GM19240 (cell line): ENCODE results near the gene SH3BP4.
"Not testable (repeated sequence)": the region's sequence is repeated elsewhere in the genome, so short reads cannot be mapped to it uniquely, and the experiment has no call there.

Source experiments
- DNase-seq: peaks from one replicate; pipeline ENCODE4 v3.0.0; 2011; ENCODE audit warnings: low spot score; ENCODE audit not compliant: insufficient read length

SH3BP4 gene

GRCh38 chr2:235010117-235010714 is 58.4 kb downstream of the SH3BP4 start:
- no peak for DNase-seq

- no peak for DNase-seq
Observed at GRCh38 chr2:235011607-235011928, 59.8 kb downstream of the SH3BP4 start.

- no peak for DNase-seq
Observed at GRCh38 chr2:235011929-235012631, 60.3 kb downstream of the SH3BP4 start.

DNA sequence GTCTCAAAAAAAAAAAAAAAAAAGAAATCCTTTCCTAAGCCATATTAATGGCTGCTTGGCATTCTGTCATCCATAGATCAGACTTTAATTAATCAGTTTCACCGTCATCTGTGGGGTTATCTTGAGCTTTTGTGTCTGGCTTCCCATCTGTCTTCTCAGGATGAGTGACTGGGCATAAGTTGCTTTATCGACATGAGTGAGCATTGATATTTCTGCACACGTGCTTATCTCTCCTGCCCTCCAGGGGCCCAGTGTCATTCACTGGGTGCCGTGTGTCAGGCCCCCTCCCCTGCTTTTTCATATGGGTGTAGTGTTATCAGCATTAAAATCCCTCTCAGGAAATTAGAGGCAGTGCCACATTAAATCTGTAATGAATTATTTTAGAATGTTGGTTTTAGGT is 65.6 kb downstream of the SH3BP4 start:
- no peak for DNase-seq

- DNase-seq: no peak
Observed at GRCh38 chr2:235018838-235019237, 67.0 kb downstream of the SH3BP4 start.

- not testable (repeated sequence) for DNase-seq
Observed at GRCh38 chr2:235020141-235020540, 68.3 kb downstream of the SH3BP4 start.

GRCh38 chr2:235021752-235022151 is 69.9 kb downstream of the SH3BP4 start:
- no peak for DNase-seq

DNA sequence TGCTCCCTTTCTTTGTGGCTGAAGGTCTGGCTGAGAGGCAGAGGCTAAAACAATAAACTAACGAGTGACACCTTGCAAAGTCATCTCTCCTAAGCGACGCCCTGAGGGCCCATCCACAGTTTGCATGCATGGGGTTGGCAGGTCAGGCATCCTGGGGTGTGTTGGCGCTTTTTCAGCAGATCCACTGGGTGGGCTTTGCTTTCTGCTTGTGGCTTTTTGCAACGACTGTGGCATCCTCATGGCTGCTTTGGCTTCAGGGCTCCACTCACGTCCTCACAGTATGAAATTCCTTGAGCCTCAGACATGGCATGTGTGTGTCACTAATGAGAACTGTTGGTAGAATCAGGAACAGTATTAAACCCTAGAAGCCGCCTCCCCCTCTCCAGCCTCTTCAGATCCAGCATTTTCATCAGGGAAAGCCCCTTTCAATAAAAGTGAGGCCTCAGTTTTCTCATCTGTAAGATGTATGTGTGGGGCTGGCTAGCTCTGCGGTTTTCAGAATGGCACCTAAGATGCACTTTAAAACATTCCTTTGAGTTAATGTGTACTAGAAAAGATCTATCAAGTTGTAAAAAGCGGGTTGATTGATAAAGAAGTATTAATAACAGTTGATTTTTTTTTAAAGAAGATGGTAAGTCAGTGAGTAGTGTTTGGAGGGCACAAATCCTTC is 72.5 kb downstream of the SH3BP4 start:
- DNase-seq: no peak

DNA sequence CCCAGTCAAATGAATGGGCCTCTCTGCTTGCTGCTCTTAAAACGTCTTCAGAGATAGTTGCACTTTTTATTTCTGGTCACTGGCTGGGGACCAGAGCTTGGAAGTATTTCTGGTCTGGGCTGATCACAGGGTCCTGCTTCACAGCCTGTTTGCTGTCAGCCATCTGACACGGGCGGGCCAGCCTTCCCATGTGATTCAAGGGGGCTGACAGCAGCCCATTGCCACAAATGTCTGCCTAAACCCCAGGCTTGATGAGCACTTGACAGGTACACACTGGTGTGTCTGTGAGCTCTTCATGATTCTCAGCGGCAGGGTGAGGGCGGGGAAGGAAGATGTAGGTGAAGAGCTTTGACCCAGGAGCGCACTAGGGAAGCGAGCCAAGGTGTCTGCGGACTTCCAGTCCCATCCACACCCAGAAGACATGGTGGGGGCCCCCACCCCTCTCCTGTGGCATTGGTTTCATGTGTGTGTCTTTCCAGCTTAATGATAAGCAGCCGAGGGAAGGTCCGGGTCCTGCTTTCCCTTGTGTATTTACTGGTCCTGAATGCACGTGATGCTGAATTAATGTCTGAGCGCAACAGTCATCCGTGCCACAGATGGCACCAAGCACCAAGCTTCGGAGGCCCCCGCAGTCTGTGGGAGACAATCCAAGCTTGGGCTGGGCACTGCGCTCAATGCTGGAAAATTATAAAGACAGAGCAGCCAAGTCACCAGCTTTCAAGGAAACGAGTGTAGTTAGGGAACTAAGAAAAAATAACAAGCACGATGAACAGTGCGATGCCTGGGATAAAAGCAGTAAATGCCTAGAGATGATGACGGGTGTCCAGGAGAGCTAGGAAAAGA is 73.3 kb downstream of the SH3BP4 start:
- no peak for DNase-seq

- DNase-seq: no peak
Observed at GRCh38 chr2:235025800-235026536, 74.2 kb downstream of the SH3BP4 start.

DNA sequence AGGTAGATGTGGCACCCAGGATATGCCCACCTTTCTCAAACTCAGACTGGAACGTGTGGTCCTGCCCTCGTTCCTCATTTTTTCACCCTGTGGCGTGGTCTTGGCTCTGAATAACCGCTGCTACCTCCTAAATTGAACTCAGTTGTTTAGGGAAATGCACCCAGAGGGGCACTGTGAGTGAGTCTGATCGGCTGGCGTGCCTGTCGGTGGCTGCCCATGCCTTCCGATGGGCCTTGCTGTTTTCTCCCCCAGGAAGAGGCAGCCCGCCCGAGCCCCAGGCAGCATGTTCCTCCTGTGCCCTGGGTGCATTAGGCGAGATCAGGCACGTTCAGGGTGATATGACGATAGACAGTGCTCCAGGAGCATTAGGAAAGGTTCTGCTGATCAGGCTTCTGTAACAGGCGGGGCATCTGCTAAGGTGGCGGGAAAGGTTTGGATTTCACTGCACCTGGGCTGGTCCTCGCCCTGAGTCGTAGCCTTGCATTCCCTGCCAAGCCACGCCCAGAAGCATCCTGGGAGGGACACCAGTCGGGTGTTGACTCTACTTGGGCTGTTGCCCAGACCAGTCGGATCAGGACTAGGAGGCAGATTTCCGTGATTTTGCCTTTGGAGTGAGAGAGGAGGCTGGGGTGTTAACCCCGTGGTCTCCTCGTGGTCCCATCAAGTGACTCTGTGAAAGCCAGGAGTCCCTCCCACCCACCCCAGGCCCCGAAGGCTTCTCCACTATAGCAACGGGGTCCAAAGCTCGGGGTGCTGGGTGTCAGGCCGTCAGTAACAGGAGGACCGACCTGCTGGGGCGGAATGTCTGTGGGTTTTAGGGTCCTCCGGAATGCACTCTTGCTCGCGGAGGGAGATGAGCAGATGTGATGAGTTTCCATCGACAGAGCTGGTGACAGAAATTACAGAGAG is 75.1 kb downstream of the SH3BP4 start:
- no peak for DNase-seq

DNA sequence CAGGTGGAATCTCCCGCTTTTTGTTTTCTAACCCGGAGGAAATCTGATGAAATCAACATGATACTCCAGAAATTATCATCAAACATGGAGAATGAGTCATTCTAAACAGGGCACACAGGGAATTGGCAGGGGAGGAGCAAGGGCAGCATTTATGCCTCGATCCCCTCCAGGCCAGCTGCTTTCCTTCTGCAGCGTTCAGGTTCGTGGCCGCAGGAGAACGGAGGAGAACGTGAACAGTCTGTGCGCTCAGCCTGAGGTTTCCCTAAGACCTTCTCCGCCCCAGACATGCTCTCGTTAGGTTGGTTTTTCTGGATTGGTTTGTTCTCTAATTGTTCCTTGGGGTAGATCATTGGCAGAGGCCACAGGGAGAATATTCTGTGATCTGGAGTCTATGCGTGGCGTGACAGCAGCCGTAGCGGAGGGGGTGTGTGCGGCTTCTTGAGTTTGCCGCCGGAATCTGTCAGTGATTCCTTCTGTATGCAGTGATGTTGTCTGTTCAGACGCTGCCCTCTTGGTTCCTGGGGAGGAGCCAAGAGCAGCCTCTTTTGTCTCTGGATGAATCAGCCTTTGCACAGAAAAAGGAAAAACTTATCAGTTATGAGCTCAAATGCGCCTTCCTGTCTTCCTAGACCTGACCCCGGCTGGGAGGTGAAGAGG is 75.9 kb downstream of the SH3BP4 start:
- DNase-seq: no peak

GRCh38 chr2:235028646-235029045 is 76.8 kb downstream of the SH3BP4 start:
- no peak for DNase-seq

GRCh38 chr2:235029054-235029453 is 77.2 kb downstream of the SH3BP4 start:
- DNase-seq: no peak

DNA sequence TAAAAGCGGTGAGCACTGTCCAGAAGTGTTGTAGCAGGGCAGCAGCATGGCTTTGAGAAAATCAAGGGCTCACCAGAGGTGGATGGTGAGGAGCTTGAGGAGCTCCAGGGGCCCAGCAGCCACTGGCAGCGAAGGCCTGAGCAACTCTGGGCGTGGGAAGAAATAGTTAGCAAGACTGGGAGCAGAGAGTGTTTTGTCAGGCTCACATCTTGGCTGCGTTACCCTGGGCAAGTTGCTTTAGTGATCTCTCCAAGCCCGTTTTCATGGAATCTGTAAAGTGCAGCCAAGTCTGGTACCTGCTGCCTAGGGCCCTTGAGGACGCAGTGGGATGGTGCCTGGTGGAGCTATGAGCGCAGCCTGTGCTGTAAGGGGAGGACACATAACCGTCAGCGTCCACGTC is 78.3 kb downstream of the SH3BP4 start:
- DNase-seq: no peak

GRCh38 chr2:235030936-235031335 is 79.1 kb downstream of the SH3BP4 start:
- DNase-seq: no peak

- no peak for DNase-seq
Observed at GRCh38 chr2:235031686-235032373, 80.0 kb downstream of the SH3BP4 start.

DNA sequence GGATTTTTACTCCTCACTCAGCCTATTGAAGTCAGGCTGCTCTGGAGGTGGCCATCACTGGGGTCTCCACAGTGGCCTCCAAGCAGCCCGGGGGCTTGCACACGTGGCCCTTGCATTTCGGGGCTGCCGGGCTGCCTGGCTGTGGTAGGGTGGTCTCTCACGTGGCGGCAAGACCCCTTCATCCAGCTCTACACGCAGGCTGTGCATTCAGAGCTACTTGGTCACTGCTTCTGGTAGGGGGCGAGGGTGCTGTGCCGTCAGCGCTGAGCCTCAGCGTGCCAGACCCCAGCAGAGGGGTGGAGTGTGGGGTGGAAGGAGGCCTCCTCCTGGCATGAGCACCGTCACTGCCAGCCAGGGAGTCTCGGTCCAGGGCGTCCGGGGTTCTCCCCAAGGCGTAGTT is 80.6 kb downstream of the SH3BP4 start:
- no peak for DNase-seq

DNA sequence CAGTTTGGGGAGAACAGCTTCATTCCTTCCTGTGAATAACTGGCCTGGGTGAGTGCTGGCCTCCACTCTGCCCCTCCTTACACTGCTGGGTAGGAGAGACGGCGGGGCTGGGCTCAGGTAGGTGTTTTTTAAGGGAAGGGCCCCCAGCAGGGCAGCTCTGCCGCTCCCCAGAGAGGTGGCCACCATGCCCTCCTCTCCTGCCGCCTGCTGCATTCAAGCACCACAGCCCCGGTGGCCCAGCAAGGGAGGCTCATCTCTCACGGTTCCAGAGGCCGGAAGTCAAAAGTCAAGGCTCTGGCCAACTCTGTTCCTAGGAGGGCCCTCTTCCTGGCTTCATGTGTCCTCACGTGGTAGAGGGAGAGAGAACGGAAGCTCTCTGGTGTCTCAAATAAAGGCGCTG is 81.1 kb downstream of the SH3BP4 start:
- DNase-seq: no peak
